22Rv1 (cell line): ENCODE measurements around the gene SYNRG.

Experiments
- H3K27ac ChIP-seq: fragments of 450-650 bp; 2 replicates; pipeline ENCODE4 v1.5.1; 2017
- ZFX ChIP-seq: fragments of 450-650 bp; IDR thresholded peaks from 2 replicates; pipeline ENCODE4 v1.6.1; 2017; ENCODE audit warnings: antibody characterized with exemption, borderline replicate concordance
- TF ChIP-seq, protein P1 (sequence below): fragments of 450-650 bp; IDR thresholded peaks from 2 replicates; pipeline ENCODE4 v1.5.1; 2017; ENCODE audit warnings: mild to moderate bottlenecking

SYNRG gene

DNA sequence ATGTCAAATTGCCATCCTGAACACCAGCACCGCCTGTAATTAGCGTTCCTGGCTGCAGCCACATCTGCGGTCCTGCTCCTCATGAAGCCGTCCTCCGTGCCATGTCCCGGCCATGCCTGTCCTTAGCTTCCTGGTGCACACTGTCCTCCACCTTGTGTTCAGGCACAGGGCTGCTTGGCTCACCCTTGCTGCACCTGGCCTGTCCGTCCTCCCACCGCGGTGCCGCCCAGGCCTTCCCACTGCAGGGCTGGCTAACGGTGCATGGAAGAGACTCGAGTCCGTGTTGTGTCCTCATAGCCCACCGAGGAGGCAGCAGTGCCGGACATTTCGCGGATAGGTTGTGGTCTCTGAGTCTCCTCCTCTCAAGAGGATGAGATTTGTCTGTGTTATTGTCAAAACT lies 99.2 kb downstream of the SYNRG start:
- H3K27ac ChIP-seq, result no peak overlapping the region
- TF ChIP-seq, protein P1, sequence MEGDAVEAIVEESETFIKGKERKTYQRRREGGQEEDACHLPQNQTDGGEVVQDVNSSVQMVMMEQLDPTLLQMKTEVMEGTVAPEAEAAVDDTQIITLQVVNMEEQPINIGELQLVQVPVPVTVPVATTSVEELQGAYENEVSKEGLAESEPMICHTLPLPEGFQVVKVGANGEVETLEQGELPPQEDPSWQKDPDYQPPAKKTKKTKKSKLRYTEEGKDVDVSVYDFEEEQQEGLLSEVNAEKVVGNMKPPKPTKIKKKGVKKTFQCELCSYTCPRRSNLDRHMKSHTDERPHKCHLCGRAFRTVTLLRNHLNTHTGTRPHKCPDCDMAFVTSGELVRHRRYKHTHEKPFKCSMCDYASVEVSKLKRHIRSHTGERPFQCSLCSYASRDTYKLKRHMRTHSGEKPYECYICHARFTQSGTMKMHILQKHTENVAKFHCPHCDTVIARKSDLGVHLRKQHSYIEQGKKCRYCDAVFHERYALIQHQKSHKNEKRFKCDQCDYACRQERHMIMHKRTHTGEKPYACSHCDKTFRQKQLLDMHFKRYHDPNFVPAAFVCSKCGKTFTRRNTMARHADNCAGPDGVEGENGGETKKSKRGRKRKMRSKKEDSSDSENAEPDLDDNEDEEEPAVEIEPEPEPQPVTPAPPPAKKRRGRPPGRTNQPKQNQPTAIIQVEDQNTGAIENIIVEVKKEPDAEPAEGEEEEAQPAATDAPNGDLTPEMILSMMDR, result no peak
- no peak for TF ChIP-seq ZFX

DNA sequence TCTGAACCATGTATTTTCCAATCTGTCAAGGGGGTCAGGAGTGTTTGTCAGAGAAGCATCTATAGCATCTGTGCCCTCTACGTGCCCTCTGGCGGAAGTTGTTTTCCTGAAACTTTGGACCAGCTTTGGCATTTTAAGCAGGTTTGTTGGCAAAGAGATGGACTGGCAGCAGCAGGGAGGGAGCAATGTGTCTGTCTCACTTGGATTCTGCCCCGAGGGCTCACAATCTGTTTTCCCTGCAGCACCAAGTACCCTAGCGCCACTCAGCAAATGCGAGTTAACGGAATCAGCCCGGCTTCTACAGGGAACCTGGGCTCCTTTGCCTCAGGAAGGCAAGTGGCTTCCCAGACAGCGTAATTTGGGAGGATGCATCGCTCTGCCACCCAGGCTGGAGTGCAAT lies 102.1 kb downstream of the SYNRG start:
- TF ChIP-seq ZFX, result no peak
- no peak overlapping the region for H3K27ac ChIP-seq

DNA sequence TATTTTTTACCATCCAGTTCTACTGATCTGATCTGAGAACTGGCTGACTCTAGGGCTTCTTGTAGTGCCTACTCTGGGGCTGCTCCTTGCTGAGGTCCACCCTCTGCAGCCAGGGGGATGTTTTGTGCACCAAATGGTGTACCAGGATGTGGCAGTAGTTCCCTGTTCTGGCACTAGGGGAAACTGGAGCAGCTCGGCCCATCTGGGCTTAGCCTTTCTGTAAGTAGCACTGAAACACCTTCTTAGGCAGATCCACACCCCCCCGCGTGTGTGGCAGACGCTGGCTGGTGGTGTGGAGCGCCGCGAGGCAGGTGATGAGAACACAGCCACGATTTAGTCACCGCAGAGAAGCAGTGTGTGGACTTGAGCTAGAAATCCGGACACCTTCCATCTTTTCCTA lies 102.5 kb downstream of the SYNRG start:
- TF ChIP-seq, protein P1, result peak; percentile 51
- TF ChIP-seq ZFX, result no peak
- H3K27ac ChIP-seq, result no peak overlapping the region

DNA sequence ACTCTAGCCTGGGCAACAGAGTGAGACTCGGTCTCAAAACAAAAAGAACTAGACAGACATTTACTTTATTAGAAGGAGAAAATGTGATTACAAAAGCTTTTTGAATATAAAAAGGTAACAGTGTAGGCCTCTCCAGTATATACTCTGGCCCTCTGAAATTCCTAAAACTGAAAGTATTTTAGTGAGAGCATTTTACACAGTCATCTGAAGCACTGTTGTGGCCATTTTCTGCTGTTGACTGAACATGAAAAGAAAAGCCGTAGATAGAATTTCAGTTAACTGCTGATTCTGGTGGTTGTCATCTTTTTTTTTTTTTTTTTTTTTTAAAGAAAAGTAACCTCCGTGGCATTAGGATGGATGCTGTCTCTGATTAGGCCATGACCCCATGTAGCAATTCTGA lies 103.9 kb downstream of the SYNRG start:
- TF ChIP-seq, protein P1, result no peak
- TF ChIP-seq ZFX, result no peak
- H3K27ac ChIP-seq, result no peak overlapping the region

DNA sequence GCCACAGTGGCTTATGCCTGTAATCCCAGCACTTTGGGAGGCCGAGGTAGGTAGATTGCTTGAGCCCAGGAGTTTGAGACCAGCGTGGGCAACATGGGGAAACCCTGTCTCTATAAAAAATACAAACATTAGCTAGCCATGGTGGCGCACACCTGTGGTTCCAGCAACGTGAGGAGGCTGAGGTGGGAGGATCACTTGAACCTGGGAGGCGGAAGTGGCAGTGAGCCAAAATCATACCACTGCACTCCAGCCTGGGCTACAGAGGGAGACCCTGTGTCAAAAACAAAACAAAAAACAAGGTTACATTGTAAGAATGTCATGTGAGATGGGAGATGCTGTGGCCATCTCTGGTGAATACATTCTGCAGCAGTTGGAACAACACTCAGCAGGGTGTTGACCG lies 106.1 kb downstream of the SYNRG start:
- H3K27ac ChIP-seq, result no peak overlapping the region
- TF ChIP-seq, protein P1, result no peak
- TF ChIP-seq ZFX, result no peak

DNA sequence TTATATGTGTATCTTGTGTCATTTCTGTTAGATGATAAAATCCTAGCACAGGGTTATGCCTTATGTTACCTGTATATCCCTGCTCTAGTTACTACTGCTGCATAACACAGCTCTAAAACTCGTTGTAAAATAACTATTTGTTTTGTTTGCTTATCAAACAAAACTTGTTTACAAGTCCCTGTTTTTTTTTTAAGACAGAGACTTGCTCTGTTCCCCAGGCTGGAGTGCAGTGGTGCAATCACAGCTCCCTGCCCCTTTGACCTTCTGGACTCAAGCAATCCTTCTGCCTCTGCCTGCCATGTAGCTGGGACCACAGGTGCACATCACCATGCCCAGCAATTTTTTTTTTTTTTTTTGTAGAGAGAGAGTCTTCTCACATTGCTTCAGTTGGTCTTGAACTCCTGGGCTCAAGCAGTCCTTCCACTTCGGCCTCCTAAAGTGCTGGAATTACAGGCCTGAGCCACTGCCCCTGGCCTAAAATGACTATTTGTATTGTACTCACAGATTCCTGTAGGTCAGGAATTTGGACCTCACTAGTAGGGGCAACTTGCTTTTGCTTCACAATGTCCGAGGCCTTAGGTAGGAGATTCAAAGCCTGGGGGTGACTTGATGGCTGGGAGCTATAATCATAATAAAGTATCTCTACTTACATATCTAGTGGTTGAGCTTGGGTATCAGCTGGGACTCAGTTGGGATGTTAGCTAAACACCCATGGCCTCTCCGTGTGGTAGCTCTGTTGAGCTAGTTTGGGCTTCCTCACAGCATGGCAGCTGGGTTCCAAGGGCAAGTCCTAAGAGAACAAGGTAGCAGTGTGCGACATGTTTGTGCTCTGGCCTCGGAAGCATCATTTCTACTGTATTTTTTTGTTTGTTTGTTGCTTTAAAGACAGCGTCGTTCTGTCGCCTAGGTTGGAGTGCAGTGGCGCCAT lies 106.9 kb downstream of the SYNRG start:
- TF ChIP-seq, protein P1, result no peak
- no peak for TF ChIP-seq ZFX
- H3K27ac ChIP-seq, result peak overlapping the region; percentile 46

DNA sequence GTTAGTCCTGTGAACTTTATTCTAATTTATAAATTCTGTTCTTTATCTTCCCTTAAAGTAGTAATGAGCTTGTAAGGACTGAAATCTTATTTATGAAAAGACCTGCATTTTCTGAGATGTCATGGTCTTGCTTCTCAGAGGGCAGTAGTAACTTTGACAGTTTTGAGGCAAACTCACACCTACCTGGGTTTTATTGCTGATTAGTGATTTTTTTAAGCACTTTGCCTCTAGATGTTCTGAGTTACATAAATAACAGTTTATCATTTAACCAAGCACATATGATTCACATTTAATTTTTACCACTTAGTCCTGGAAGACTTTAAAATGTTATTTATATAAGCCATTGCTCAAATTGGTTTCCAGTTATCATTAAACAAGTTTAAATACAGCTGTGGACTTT lies 108.8 kb downstream of the SYNRG start:
- TF ChIP-seq, protein P1, result no peak
- TF ChIP-seq ZFX, result no peak
- no peak overlapping the region for H3K27ac ChIP-seq
